Measurements from ENCODE around the gene KRT9.
A peak's percentile ranks its signal among the peaks of the same experiment; 100 is the strongest.

Gene KRT9

DNA sequence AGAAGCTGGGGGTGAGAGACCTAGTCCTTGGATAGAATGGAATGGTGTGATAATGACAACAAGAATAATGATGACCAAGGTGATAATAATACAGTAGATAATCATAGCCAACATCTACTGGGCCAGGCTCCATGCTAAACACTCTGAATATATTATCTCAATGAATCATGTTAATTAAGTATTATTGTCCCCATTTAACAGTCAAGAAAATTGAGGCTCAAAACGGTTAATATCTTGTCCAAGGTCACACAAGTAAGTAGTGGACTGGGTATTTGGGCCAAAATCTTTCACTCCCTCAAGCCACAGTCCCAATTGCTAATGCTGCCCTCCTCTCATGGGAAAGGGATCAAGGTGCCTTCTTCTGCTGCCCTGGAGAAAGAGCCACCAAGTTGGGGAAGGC, 39.9 kb downstream of the KRT9 start:
- Histone ChIP-seq H3K79me2 (ENCODE audit: control insufficient read depth, insufficient read depth, low read length) (peaks cover 8% of the 10 kb centered on the region), H2BK15ac (replicated peaks; ENCODE audit: low read depth) (no peak overlapping the region), H2BK5ac (ENCODE audit: low read length) (no peak overlapping the region), H3K79me1 (ENCODE audit: low read length) (no peaks in the 10 kb centered on the region), H3K56ac (ENCODE audit: low read length) (no peak overlapping the region), H4K5ac (ENCODE audit: low read length) (no peak overlapping the region), H3K4me3 (ENCODE audit: low read length) (no peak overlapping the region), H3K27ac (ENCODE audit: low read depth, low read length) (no peak overlapping the region), H2BK120ac (ENCODE audit: low read depth, low read length) (no peak overlapping the region), H4K8ac (ENCODE audit: low read depth, low read length) (no peak overlapping the region), H3K4me1 (ENCODE audit: control insufficient read depth, low read depth, low read length) (peaks cover 31% of the 10 kb centered on the region), H3K18ac (ENCODE audit: low read length) (no peak overlapping the region), H2AK5ac (ENCODE audit: low read length) (peak overlapping the region; percentile 40), H3K4me2 (ENCODE audit: low read length) (no peak overlapping the region), H3K36me3 (ENCODE audit: control insufficient read depth, insufficient read depth, low read length) (no peaks in the 10 kb centered on the region), H3K9ac (ENCODE audit: low read length) (no peak overlapping the region), H3K27me3 (ENCODE audit: insufficient read depth, low read length, poor library complexity) (no peaks in the 10 kb centered on the region), H3K4ac (ENCODE audit: low read depth, low read length) (no peak overlapping the region), H3K23ac (ENCODE audit: low read length) (peak overlapping the region; percentile 48)
- WGBS (ENCODE audit: extremely low coverage, insufficient coverage, low lambda C conversion rate), result no CpG with 5 or more reads among the region's 1 CpG
- no peak for DNase-seq

DNA sequence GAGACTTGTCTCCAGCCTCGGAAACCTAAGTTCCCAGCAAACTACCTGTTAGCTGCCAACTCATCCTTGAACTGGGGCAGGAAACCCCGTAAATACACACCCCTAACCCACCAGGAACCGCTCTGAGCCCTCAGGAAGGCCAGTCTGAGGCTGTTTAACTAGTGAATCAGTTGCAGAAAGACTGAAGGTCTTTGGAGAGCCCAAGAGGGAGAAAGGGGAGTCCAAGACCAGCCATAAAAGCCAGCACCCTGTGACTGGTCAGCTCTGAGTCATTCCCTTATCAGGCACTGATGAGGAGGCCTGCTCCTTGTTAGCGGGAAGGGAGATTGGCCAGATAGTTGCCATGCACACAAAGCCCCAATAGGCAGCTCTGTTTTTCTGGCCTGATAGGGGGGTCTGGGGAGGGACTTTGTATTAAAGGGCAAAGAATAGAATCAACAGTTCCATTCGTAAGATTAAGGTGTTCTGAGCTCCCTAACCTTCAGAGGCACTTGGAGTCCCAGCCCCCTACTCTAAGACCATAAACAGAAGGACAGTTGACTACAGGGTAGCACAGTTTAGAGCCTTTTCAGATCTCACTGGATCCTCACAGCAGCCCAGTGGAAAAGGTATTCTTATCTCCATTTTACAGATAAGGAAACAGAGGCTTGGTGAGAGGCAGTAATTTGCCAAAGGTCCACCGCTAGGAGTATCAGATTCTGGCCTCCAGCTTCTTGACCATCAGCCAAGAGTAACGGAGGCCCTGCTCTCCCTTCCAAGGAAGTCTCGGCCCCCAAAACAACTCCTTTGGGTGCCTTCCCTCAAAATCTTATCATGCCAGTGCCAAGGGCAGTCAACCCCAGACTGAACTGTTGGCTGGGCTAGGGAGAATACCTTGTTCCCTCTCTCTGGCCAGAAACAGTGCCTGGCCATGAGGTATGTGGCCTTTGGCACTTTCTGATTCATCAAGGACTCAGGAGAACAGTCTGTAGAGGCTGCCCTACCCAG, 41.5 kb downstream of the KRT9 start:
- no peaks in the 10 kb centered on the region for H3K36me3 ChIP-seq (ENCODE audit: control insufficient read depth, insufficient read depth, low read length)
- H3K56ac ChIP-seq (ENCODE audit: low read length), result peak overlapping the region; percentile 45
- peak overlapping the region; percentile 91 for H2AK5ac ChIP-seq (ENCODE audit: low read length)
- no CpG with 5 or more reads among the region's 8 CpGs for WGBS (ENCODE audit: extremely low coverage, insufficient coverage, low lambda C conversion rate)
- DNase-seq, result peak; percentile 98
- peaks cover 17% of the 10 kb centered on the region for H3K4me1 ChIP-seq (ENCODE audit: control insufficient read depth, low read depth, low read length)
- no peak overlapping the region for H2BK120ac ChIP-seq (ENCODE audit: low read depth, low read length)
- H2BK15ac ChIP-seq (replicated peaks; ENCODE audit: low read depth), result no peak overlapping the region
- peaks cover 9% of the 10 kb centered on the region for H3K79me2 ChIP-seq (ENCODE audit: control insufficient read depth, insufficient read depth, low read length)
- no peak overlapping the region for H4K8ac ChIP-seq (ENCODE audit: low read depth, low read length)
- peak overlapping the region; percentile 82 for H2BK5ac ChIP-seq (ENCODE audit: low read length)
- peak overlapping the region; percentile 38 for H3K9ac ChIP-seq (ENCODE audit: low read length)
- no peak overlapping the region for H4K5ac ChIP-seq (ENCODE audit: low read length)
- H3K23ac ChIP-seq (ENCODE audit: low read length), result peak overlapping the region; percentile 29
- H3K4me2 ChIP-seq (ENCODE audit: low read length), result no peak overlapping the region
- H3K79me1 ChIP-seq (ENCODE audit: low read length), result peaks cover 3% of the 10 kb centered on the region
- H3K18ac ChIP-seq (ENCODE audit: low read length), result peak overlapping the region; percentile 13
- H3K4me3 ChIP-seq (ENCODE audit: low read length), result no peak overlapping the region
- H3K27ac ChIP-seq (ENCODE audit: low read depth, low read length), result peak overlapping the region; percentile 77
- no peaks in the 10 kb centered on the region for H3K27me3 ChIP-seq (ENCODE audit: insufficient read depth, low read length, poor library complexity)
- peak overlapping the region; percentile 2 for H3K4ac ChIP-seq (ENCODE audit: low read depth, low read length)

DNA sequence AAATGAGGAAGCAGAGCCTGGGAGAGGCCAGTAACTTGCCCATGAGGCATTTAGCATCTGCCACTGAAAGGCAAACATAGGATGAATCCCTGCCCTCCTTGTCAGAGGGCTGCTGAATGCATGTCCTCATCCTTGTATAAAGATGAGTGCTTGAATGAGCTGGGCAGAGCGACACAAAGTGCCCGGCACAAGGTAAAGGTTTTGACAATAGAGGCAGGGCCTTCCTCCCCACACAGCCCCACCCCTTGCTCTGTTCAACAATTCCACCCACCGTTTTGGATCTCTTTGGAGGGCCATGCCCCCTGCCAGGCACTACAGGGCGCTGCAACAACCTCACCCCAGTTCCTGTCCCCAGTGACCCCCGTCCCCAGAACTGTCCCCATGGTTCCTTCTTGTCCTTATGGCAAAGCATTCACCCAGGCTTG, 42.4 kb downstream of the KRT9 start:
- peak overlapping the region; percentile 77 for H3K27ac ChIP-seq (ENCODE audit: low read depth, low read length)
- peaks cover 16% of the 10 kb centered on the region for H3K4me1 ChIP-seq (ENCODE audit: control insufficient read depth, low read depth, low read length)
- WGBS (ENCODE audit: extremely low coverage, insufficient coverage, low lambda C conversion rate), result no CpG with 5 or more reads among the region's 5 CpGs
- H3K4me2 ChIP-seq (ENCODE audit: low read length), result no peak overlapping the region
- no peak overlapping the region for H4K5ac ChIP-seq (ENCODE audit: low read length)
- H3K79me1 ChIP-seq (ENCODE audit: low read length), result peaks cover 3% of the 10 kb centered on the region
- peak overlapping the region; percentile 38 for H3K9ac ChIP-seq (ENCODE audit: low read length)
- peaks cover 2% of the 10 kb centered on the region for H3K36me3 ChIP-seq (ENCODE audit: control insufficient read depth, insufficient read depth, low read length)
- no peaks in the 10 kb centered on the region for H3K27me3 ChIP-seq (ENCODE audit: insufficient read depth, low read length, poor library complexity)
- peaks cover 9% of the 10 kb centered on the region for H3K79me2 ChIP-seq (ENCODE audit: control insufficient read depth, insufficient read depth, low read length)
- H3K56ac ChIP-seq (ENCODE audit: low read length), result peak overlapping the region; percentile 8
- no peak overlapping the region for H4K8ac ChIP-seq (ENCODE audit: low read depth, low read length)
- no peak overlapping the region for H3K4ac ChIP-seq (ENCODE audit: low read depth, low read length)
- DNase-seq, result no peak
- H2BK120ac ChIP-seq (ENCODE audit: low read depth, low read length), result no peak overlapping the region
- peak overlapping the region; percentile 15 for H3K18ac ChIP-seq (ENCODE audit: low read length)
- H2AK5ac ChIP-seq (ENCODE audit: low read length), result peak overlapping the region; percentile 91
- H3K4me3 ChIP-seq (ENCODE audit: low read length), result no peak overlapping the region
- peak overlapping the region; percentile 82 for H2BK5ac ChIP-seq (ENCODE audit: low read length)
- no peak overlapping the region for H2BK15ac ChIP-seq (replicated peaks; ENCODE audit: low read depth)
- H3K23ac ChIP-seq (ENCODE audit: low read length), result no peak overlapping the region

DNA sequence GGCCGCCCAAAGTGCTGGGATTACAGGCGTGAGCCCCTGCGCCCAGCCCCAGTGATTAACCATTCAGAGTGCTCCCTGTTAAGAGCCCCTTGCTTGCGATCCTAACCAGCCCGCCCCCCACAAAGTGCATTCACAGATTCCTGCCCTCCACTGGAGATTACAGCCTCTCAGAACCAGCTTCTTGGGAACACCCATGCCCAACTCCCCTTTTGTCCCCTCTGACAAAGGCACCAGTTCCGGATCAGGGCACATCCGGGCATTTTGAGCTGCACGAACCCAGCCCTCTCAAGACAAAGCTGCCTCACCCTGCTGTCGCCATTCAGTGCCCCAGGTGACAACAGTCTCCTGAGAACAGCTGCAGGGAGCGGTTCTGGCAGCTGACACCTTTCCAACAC, 42.9 kb downstream of the KRT9 start:
- H2BK15ac ChIP-seq (replicated peaks; ENCODE audit: low read depth), result no peak overlapping the region
- no peak overlapping the region for H3K4me2 ChIP-seq (ENCODE audit: low read length)
- no CpG with 5 or more reads among the region's 10 CpGs for WGBS (ENCODE audit: extremely low coverage, insufficient coverage, low lambda C conversion rate)
- no peak overlapping the region for H3K27ac ChIP-seq (ENCODE audit: low read depth, low read length)
- no peaks in the 10 kb centered on the region for H3K27me3 ChIP-seq (ENCODE audit: insufficient read depth, low read length, poor library complexity)
- peak overlapping the region; percentile 44 for H3K56ac ChIP-seq (ENCODE audit: low read length)
- H3K4ac ChIP-seq (ENCODE audit: low read depth, low read length), result peak overlapping the region; percentile 65
- peak overlapping the region; percentile 15 for H3K18ac ChIP-seq (ENCODE audit: low read length)
- no peak overlapping the region for H4K8ac ChIP-seq (ENCODE audit: low read depth, low read length)
- no peak overlapping the region for H4K5ac ChIP-seq (ENCODE audit: low read length)
- no peak overlapping the region for H3K23ac ChIP-seq (ENCODE audit: low read length)
- peaks cover 6% of the 10 kb centered on the region for H3K36me3 ChIP-seq (ENCODE audit: control insufficient read depth, insufficient read depth, low read length)
- peaks cover 9% of the 10 kb centered on the region for H3K79me2 ChIP-seq (ENCODE audit: control insufficient read depth, insufficient read depth, low read length)
- no peak overlapping the region for H3K4me3 ChIP-seq (ENCODE audit: low read length)
- H3K79me1 ChIP-seq (ENCODE audit: low read length), result peaks cover 3% of the 10 kb centered on the region
- peaks cover 16% of the 10 kb centered on the region for H3K4me1 ChIP-seq (ENCODE audit: control insufficient read depth, low read depth, low read length)
- H2BK5ac ChIP-seq (ENCODE audit: low read length), result no peak overlapping the region
- no peak overlapping the region for H2AK5ac ChIP-seq (ENCODE audit: low read length)
- no peak overlapping the region for H3K9ac ChIP-seq (ENCODE audit: low read length)
- DNase-seq, result peak; percentile 69
- H2BK120ac ChIP-seq (ENCODE audit: low read depth, low read length), result no peak overlapping the region

DNA sequence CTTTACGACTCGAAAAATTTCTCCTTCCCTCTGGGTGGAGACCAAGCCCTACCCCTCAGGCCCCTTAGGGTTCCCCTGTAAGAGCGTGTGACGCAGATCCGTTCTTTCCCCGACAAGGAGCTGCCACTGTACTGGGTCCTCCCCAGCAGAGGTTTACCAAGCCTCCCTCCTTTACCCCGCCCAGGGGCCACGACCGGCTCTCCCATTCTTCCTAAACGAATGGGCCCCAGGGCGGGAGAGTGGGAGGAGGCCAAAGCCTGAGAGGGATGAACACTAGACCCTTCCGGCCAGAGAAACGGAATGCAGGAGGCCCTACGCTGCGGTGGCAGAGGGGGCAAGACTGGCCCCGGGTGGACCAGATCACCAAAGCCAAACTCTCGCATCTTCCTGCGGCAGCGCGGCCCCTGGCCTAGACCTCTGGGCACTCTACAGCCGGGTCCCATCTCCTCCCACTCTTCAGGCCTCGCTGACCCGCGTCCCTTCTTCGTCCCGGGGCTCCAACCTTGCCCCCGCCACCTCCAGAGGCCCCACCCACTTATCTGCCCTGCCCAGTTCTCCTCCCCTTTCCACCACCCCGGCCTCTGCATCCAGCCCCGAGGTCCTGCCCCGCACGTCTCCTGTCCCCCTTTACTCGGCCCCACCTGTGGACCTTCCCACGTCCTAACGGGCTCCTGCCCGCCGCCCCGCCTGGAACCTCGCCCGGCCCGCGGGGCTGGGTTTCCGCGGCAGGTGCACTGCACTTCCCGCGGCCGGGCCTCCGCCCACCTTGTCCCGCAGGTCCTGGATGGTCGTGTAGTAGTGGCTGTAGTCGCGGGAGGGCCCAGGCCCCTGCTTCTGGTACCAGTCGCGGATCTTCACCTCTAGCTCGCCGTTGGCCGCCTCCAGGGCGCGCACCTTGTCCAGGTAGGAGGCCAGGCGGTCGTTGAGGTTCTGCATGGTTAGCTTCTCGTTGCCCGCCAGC, 44.5 kb downstream of the KRT9 start:
- Histone ChIP-seq H3K79me1 (ENCODE audit: low read length) (peaks cover 3% of the 10 kb centered on the region), H3K4ac (ENCODE audit: low read depth, low read length) (no peak overlapping the region), H2BK120ac (ENCODE audit: low read depth, low read length) (no peak overlapping the region), H2BK5ac (ENCODE audit: low read length) (peak overlapping the region; percentile 49), H3K79me2 (ENCODE audit: control insufficient read depth, insufficient read depth, low read length) (peaks cover 9% of the 10 kb centered on the region), H4K8ac (ENCODE audit: low read depth, low read length) (no peak overlapping the region), H3K23ac (ENCODE audit: low read length) (peak overlapping the region; percentile 71), H3K9ac (ENCODE audit: low read length) (peak overlapping the region; percentile 58), H2AK5ac (ENCODE audit: low read length) (no peak overlapping the region), H3K4me3 (ENCODE audit: low read length) (peak overlapping the region; percentile 20), H3K18ac (ENCODE audit: low read length) (peak overlapping the region; percentile 35), H3K27me3 (ENCODE audit: insufficient read depth, low read length, poor library complexity) (no peaks in the 10 kb centered on the region), H3K4me2 (ENCODE audit: low read length) (peak overlapping the region; percentile 69), H3K27ac (ENCODE audit: low read depth, low read length) (peak overlapping the region; percentile 40), H2BK15ac (replicated peaks; ENCODE audit: low read depth) (no peak overlapping the region), H3K56ac (ENCODE audit: low read length) (peak overlapping the region; percentile 91), H3K36me3 (ENCODE audit: control insufficient read depth, insufficient read depth, low read length) (peaks cover 9% of the 10 kb centered on the region), H4K5ac (ENCODE audit: low read length) (no peak overlapping the region), H3K4me1 (ENCODE audit: control insufficient read depth, low read depth, low read length) (peaks cover 16% of the 10 kb centered on the region)
- WGBS (ENCODE audit: extremely low coverage, insufficient coverage, low lambda C conversion rate), result no CpG with 5 or more reads among the region's 62 CpGs
- peak; percentile 51 for DNase-seq

Measured in mesendoderm (in vitro differentiated cells).